Hepatocyte (in vitro differentiated cells): ENCODE results near the gene PRDM12.

ENCODE experiments used
- EZH2 ChIP-seq: fragments of 200-600 bp; sonication (generic); IDR thresholded peaks from 2 replicates; pipeline ENCODE4 v1.6.1; 2016; ENCODE audit warnings: antibody characterized with exemption, mild to moderate bottlenecking, borderline replicate concordance
- TF ChIP-seq, protein P1 (sequence below): fragments of 200-600 bp; sonication (generic); IDR thresholded peaks from 2 replicates; pipeline ENCODE4 v1.5.1; 2016; ENCODE audit warnings: antibody characterized with exemption, mild to moderate bottlenecking; ENCODE audit not compliant: poor library complexity

DNA sequence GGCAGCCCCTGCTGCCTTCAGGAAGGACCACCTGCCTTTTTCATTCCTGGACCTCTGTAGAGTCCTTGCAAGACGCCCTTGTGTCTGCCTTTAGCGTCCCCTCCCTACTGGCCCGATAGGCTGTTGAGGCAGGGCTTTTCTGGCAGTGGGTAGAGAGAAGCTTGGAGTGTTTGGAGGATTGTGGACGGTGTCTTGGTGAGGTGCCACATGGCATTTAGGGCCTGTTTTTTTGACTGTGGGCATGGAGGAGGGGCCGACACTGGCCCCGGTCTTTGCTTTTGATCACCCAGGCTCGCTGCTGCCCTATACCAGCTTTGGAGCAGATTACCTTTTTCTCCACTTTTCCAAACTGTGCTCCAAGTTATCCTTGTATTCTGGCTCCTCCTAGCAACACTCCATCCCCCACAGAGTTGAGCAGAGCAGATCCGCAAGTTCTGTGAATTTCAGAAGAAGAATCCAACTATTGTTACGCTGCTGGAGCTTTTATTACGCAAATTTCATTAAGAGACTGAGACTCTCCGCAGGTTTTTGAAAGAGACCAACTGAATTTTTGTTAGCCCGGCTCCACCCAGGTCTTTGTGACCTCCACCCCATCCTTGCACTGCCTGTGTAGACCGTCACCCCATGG, 34.8 kb upstream of the PRDM12 start:
- TF ChIP-seq, protein P1, sequence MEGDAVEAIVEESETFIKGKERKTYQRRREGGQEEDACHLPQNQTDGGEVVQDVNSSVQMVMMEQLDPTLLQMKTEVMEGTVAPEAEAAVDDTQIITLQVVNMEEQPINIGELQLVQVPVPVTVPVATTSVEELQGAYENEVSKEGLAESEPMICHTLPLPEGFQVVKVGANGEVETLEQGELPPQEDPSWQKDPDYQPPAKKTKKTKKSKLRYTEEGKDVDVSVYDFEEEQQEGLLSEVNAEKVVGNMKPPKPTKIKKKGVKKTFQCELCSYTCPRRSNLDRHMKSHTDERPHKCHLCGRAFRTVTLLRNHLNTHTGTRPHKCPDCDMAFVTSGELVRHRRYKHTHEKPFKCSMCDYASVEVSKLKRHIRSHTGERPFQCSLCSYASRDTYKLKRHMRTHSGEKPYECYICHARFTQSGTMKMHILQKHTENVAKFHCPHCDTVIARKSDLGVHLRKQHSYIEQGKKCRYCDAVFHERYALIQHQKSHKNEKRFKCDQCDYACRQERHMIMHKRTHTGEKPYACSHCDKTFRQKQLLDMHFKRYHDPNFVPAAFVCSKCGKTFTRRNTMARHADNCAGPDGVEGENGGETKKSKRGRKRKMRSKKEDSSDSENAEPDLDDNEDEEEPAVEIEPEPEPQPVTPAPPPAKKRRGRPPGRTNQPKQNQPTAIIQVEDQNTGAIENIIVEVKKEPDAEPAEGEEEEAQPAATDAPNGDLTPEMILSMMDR = no peak
- no peak for TF ChIP-seq EZH2
